HG02938 (cell line): ENCODE results near the gene LDB3.
"Not testable (repeated sequence)": the region's sequence is repeated elsewhere in the genome, so short reads cannot be mapped to it uniquely, and the experiment has no call there.

ENCODE experiments used
- ATAC-seq: cut with Tn5 transposase; IDR thresholded peaks from one replicate; pipeline ENCODE4 v1.9.1; 2021; ENCODE audit warnings: mild to moderate bottlenecking, moderate library complexity; ENCODE audit not compliant: unreplicated experiment

The LDB3 gene

GRCh38 chr10:86725980-86726676 is 57.8 kb downstream of the LDB3 start:
- no peak for ATAC-seq

GRCh38 chr10:86726677-86726999 is 58.3 kb downstream of the LDB3 start:
- no peak for ATAC-seq

- ATAC-seq = no peak
Measured at GRCh38 chr10:86727470-86727869, 59.2 kb downstream of the LDB3 start.

- no peak for ATAC-seq
Measured at GRCh38 chr10:86728056-86728455, 59.7 kb downstream of the LDB3 start.

- no peak for ATAC-seq
Measured at GRCh38 chr10:86729677-86730076, 61.4 kb downstream of the LDB3 start.

GRCh38 chr10:86730227-86730626 is 61.9 kb downstream of the LDB3 start:
- no peak for ATAC-seq

GRCh38 chr10:86732771-86733170 is 64.5 kb downstream of the LDB3 start:
- ATAC-seq = no peak

GRCh38 chr10:86733260-86733671 is 65.0 kb downstream of the LDB3 start:
- no peak for ATAC-seq

GRCh38 chr10:86734207-86734988 is 66.1 kb downstream of the LDB3 start:
- no peak for ATAC-seq

GRCh38 chr10:86735278-86735677 is 67.0 kb downstream of the LDB3 start:
- ATAC-seq = not testable (repeated sequence)

GRCh38 chr10:86742230-86742629 is 73.9 kb downstream of the LDB3 start:
- ATAC-seq = no peak

GRCh38 chr10:86744067-86744725 is 75.9 kb downstream of the LDB3 start:
- no peak for ATAC-seq

- ATAC-seq = no peak
Measured at GRCh38 chr10:86747796-86748581, 79.7 kb downstream of the LDB3 start.

- no peak for ATAC-seq
Measured at GRCh38 chr10:86749854-86750253, 81.5 kb downstream of the LDB3 start.

- no peak for ATAC-seq
Measured at GRCh38 chr10:86751477-86751876, 83.2 kb downstream of the LDB3 start.

- ATAC-seq = no peak
Measured at GRCh38 chr10:86752311-86752710, 84.0 kb downstream of the LDB3 start.

GRCh38 chr10:86753051-86753450 is 84.7 kb downstream of the LDB3 start:
- ATAC-seq = peak; percentile 40

GRCh38 chr10:86753638-86754434 is 85.5 kb downstream of the LDB3 start:
- ATAC-seq = no peak

- ATAC-seq = no peak
Measured at GRCh38 chr10:86755454-86755739, 87.1 kb downstream of the LDB3 start.

- ATAC-seq = peak; percentile 63
Measured at GRCh38 chr10:86755740-86756510, 87.6 kb downstream of the LDB3 start.
